DND-41 (cell line): ENCODE measurements around the gene BTBD2.

ENCODE experiments used
- CTCF ChIP-seq: IDR thresholded peaks from 2 replicates; pipeline ENCODE4 v1.5.1; 2012; ENCODE audit warnings: borderline replicate concordance, low read length, moderate library complexity, mild to moderate bottlenecking; ENCODE audit not compliant: poor library complexity, severe bottlenecking; ENCODE audit errors: extremely low read depth
- EZH2 ChIP-seq: IDR thresholded peaks from 3 replicates; pipeline ENCODE4 v1.6.1; 2012; ENCODE audit warnings: borderline replicate concordance, low read depth, mild to moderate bottlenecking, moderate library complexity, low read length, inconsistent platforms; ENCODE audit not compliant: severe bottlenecking

GRCh38 chr19:2056837-2057192 is 41.3 kb upstream of the BTBD2 start:
- TF ChIP-seq CTCF: no peak
- TF ChIP-seq EZH2: no peak
